ENCODE results near the gene GINS1.

GRCh38 chr20:25490656-25491445, 83.4 kb downstream of the GINS1 start:
- TF ChIP-seq POLR2A (IDR thresholded peaks at IDR 0.05; ENCODE audit: low read length) (no peak), GATA1 (IDR thresholded peaks at IDR 0.05; ENCODE audit: low read depth, low read length) (no peak)

Measured in erythroblast (primary cell).